ENCODE data around the gene NDUFA12.

GRCh38 chr12:94980577-94980976 lies 22.9 kb downstream of the NDUFA12 start:
- TF ChIP-seq CTCF (IDR thresholded peaks at IDR 0.05; ENCODE audit: low read length) (no peak), EZH2phosphoT487 (IDR thresholded peaks at IDR 0.05; ENCODE audit: low read length) (no peak), EZH2 (optimal IDR thresholded peaks at IDR 0.05; ENCODE audit: low read depth, low read length) (no peak)

Measured in MM.1S (cell line).